Heart left ventricle (tissue), 13 donors: ENCODE results near the gene RALGAPA1.

Experiments used
- CTCF ChIP-seq, 12 donors: fragments of 200-600 bp; sonication (generic) in 4 of 12; IDR thresholded peaks; one replicate each; pipeline versions ENCODE4 v1.5.0 to v1.8.0; 2018 to 2022; ENCODE audit warnings: antibody characterized with exemption in 12 of 12, mild to moderate bottlenecking in 5 of 12
- POLR2A ChIP-seq, 2 donors: fragments of 450-650 bp; IDR thresholded peaks; one replicate each; pipeline ENCODE4 v1.6.1; 2017; ENCODE audit warnings: antibody characterized with exemption in 2 of 2, mild to moderate bottlenecking in 2 of 2, moderate library complexity in 2 of 2
- donor health status: ischemic (EF 13 %, LVEDD 7.1; RV severe dilation, severe dysfunction).
- donor health status: DM: no; HTN: yes; CAD: no.
- donor health status: DM: no; HTN: no; CAD: no.
- donor health status: ischemic (EF 25% LVEDD 6.9; RV normal size, moderate dysfunction).
- donor health status: ischemic (EF 25% LVEDD 5.7; RV mildly dilated, moderate dysfunction).
- donor health status: ischemic (EF 35%, LVEDD 5.7; RV mildly dilated, moderate dysfunction).
- donor health status: nonischemic (EF 11% LVEDD 7.7; RV severe dilation, severe dysfunction).
- donor health status: DM: yes; HTN: yes; CAD: no.
- donor health status: PGD.
- donor health status: ischemic (EF 29% LVEDD 5.4; RV normal size, mild dysfunction).
- donor health status: nonischemic (EF 23%, LVEDD 6.1; RV moderate dilation, normal function).

GRCh38 chr14:35543006-35543405 lies 266.1 kb downstream of the RALGAPA1 start:
- no peak for TF ChIP-seq CTCF (IDR thresholded peaks at IDR 0.05)
- no peak for TF ChIP-seq POLR2A (IDR thresholded peaks at IDR 0.05)
